T1000 (cell line): ENCODE data around the gene KY.

Experiments used
- DNase-seq: peaks from one replicate; lab custom pipeline; 2025; ENCODE audit warnings: mixed read lengths; lab: John Stamatoyannopoulos, UW

Gene KY

DNA sequence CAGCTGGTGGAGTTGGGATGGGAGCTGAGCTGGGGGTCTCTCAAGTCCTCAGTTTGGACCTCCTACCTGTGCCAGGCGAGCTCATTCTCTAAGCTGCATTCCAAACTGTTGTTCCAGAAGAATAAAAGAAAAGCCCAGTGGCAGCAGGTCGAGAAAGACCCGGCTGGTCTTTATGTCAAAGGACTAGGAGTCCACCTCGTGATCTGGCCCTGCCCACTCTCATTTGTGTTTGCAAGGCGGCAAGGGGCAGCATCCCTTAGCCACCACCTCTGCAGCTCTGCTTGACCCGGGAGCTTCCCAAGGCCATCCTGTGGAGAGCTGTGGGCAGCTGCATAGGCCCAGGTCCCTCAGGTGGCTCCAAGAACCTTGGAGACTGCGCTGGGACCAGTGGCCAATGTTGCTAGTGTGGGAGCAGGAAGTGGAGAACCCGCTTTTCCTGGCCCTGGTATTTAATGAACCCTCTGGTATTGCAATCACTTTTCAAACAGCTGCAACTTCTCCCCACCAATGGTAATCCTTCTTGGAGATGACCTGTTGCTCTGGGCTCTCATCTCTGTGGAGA, 30.9 kb downstream of the KY start:
- no peak for DNase-seq

- DNase-seq, result no peak
These were observed 31.6 kb downstream of the KY start for GRCh38 chr3:134619301-134619615.

DNA sequence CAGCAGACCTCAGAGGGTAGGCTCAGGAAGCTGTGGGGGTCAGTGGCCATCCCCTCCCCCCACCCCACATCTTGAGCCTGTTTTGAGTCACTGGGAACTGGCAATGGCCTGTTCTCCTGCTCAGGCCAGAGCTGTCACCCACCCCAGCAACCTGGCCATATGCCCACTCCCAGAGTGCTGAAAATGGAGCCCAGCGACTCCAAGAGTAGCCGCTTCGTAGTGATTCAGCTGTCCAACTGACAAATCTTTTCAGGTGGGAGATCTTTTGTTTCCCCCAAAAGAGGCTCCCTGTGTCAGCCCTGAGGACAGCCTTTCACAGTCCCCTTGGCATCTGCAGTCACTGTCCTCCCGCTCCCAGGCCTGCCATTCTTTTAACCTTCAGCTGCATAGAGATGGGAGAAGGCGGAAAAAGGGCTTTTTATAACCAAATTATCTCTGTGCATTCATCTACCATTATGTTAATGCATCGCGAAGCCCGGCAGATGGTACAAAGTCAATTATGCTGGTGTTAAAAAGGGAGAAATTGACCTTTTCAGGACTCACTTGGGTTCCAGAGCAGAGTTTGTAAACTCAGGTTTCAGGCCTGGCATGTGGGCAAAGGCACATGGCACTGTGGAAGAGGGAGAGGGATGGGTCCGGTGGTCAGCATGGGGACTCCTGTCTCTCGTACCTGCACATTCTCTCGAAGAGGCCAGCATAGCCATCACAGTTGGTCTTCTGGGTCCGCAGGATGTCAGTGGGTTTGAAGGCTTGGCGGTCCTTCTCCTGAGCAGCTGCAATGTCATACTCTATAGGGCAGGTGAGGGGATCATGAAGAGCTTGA, 32.1 kb downstream of the KY start:
- DNase-seq, result no peak

DNA sequence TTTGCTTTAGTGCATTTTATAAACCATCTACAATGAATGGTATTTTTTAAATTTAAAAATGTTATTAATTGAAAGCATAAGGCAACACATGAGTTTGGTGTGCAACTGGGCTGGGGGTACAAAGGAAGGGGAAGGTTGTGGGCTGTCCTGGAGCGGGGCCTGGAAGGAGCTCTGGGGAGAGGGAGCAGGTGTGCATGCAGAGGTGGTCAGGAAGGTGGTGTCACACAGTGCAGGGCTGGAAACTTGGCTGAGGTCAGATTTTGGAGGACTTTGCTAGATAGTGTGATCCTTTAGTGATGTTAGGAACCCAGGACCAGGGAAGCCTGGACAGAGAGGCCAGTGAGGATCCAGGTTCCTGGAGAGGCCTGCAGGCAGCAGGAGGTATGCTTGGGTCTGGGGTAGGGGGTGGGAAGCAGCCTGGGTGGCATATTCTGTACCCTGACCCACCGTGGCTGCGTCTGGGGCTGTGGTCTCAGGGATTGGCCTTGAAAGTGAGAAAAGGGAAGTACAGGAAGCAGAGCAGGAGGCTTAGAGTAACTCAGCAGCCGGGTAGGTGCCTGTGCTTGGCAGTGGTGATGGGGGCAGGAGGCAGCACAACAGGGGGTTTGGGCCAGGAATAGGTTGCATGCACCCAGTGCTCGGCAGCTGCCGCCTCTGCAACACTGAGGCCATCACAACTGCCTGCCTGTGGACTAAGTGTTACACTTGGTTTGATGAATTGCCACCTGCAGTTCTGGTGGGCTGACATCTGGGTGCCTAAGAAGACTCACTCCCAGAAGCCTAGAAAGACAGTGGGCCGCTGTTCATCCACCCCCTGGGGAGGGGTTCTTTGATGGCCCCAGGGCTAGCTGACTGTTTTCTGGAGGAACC, 33.0 kb downstream of the KY start:
- no peak for DNase-seq

DNA sequence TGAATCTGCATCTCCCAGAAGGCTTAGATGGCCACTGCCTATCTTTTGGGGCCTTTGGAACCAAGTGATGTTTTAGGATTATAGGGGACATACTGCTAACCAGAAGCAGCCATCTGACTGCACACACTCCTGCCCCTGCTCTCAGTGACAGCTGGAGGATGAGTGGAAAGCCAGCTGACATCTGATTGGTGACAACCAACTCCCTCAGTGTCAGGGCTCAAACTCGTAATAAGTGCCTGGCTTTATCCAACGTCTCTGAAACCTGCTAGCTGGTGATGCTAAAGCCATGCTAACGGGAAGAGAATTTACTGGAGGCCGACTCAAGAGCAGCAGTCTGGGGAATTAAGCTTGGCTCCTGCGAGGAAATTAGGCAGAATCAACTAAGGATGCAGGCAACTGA, 35.1 kb downstream of the KY start:
- DNase-seq, result no peak

GRCh38 chr3:134614955-134615354, 35.9 kb downstream of the KY start:
- no peak for DNase-seq

DNA sequence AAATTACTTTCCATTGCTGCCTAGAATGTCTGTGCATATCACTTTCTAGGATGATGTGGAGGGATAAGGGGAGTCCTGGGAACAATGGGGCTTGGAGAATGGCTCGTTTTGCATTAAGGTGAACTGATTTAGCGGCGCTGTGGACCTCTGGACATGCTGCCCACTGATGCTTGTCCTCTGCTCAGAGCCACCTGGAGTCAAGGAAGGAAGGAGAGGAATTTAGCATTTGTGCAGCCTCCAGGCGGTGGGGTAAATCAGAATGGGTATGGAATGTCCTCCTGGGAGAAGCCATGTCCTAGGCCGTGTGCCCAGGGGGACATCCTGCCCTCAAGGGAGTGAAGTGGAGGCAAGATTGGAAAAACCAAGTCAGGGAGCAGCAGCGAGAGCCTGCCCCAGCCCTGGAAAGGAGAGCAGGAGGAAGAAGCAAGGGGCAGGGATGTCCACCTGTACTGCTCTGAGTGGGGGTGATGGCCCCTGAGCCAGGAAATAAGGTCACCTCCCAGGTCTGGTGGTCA, 37.8 kb downstream of the KY start:
- no peak for DNase-seq

- no peak for DNase-seq
These were observed 39.3 kb downstream of the KY start for GRCh38 chr3:134611516-134611915.

GRCh38 chr3:134610432-134611385, 40.1 kb downstream of the KY start:
- DNase-seq, result no peak

DNA sequence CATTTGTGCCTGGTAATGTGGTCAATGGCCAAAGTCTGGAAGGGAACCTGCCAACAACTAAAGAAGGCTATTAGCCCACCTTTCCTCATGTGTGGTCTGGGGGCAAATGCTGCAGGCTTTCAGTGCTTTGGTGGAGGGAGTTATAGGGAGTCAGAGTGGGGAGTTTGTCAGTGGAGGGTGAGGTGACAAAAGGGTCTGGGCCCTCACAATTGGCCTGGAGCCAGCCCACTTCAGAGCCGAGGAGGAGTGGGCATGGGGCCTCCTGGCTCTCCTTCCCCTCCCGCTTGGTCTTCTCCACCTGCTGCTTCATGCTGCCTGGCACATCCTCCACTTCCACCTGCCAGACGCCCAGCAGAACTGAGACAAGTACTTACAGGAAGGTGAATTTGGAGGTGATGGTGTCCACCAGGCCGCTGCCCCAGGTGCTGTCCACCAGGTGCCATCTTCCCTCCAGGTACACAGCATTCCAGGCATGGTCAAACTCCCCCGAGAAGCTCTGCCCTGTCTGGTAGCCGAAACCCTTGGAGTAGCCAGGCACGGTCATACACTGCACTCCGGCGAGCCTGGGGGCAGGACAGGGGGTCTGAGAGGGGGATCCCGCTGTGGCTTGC, 40.9 kb downstream of the KY start:
- DNase-seq, result no peak

GRCh38 chr3:134608771-134609435, 41.9 kb downstream of the KY start:
- no peak for DNase-seq

DNA sequence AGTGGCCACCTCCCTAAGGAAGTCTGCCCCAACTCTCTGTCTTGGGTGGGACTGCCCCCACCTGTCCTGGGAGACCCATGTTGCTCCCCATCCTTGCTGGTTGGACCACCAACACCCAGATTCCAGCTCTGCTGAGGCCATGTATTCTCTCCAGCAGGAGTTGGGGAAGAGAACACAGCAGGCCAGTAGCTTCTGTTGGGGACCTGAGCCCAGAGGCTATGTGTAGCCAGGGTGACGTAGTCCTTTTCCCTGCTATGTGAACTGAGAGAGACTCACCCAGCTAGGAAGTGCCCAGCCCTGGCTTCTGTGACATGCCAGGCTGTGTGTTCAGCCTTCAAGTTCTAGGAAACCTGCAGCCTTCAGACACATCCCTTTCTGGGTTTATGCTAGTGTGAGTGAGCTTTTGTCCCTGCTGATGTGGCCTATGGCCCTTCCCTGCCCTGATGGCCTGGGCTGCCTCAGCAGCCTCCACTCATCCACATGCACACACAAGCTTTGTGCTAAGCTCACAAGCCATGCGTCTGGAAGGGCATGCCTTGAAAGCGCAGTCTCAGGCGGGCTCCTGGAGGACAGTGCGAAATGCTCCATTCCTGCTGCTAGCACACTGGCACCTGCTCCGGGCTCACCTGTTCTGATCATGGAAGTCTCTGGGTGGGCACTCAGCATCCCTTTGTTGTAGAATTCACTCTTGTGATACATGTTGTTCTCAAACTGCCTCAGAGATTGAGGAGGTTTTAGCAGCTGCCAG, 42.6 kb downstream of the KY start:
- DNase-seq, result no peak

GRCh38 chr3:134607054-134608022, 43.5 kb downstream of the KY start:
- DNase-seq, result no peak

DNA sequence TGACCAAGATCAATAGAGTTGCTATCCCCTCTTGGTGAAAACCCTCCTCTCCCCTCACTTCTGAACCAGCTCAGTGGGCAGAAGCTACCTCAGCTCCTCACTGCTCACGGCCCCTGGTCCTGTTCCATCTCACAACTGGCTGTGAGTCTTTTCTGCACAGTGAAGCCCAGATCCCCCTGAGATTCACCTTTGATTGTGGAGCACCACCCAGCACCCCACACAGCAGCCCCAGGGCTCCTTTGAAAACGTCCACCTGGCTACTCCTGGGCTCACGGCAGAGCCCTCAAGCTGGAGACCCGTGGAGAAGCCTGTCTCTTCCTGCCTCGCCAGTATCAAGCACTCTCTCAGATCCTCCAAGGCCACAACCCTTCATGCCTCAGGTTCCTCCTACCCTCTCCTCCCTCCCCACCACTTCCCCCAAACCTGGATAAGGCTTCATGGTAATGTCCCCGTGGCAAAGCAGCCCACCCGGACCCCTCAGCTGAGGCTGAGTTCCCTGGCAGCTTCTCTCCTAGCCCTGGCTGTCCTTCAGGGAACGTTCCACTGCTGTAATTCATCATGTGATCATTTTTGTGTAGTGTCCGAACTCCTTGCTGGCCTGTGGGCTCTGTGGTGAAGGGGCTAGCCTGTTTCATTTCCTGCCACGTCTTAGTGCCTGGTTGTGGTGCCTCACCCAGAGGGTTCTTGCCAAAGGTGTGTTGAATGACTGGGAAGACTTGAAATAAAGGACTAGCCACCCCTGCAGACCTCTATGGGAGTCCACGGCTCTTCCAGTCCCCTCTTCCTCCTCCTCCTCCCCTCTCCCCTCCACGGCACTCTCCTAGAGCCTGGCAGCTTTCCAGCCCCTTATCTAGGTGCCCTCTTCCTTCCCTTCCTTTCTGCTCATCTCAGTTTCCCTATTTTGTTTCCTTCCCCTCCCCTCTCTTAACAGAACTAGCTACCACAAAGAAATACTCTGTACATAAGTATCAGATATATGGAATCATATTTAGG, 44.5 kb downstream of the KY start:
- DNase-seq, result no peak

DNA sequence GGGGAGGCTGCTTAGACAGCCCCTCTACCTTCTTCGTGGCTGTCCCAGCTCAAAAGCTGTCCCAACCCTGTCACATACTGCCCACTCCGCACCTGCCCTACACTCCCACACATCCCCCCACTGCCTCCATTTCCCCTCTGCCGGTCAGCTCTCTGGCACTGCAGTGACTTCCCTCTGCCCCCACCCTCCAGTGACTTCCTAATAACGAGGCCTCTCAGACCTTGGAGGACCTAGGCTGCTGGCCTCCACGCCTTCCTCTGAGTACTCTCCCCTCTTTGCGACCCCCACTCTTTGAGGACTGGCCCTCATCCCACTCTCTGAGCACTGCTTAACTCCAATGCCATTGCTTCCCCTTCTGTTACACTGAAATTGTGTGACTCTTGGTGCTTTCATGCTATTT, 45.3 kb downstream of the KY start:
- DNase-seq, result no peak

DNA sequence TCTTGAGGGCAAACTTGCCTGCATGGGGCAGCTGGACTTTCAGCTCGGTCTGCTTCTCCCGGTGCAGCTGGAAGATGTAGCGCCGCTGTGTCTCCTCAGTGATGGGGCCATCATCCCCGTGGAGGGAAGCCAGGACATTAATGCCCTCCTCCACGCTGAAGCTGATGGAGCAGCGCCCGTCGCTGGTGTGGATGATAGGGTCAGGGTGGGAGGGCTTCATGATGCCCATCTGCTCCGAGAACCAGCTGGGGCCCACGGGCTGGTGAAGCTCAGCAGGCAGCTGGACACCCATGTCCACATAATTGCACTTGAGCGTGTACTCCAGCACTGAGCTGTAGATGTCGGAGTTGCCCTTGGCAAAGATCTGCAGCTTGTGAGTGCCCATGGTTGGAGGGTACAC, 46.9 kb downstream of the KY start:
- DNase-seq, result no peak

DNA sequence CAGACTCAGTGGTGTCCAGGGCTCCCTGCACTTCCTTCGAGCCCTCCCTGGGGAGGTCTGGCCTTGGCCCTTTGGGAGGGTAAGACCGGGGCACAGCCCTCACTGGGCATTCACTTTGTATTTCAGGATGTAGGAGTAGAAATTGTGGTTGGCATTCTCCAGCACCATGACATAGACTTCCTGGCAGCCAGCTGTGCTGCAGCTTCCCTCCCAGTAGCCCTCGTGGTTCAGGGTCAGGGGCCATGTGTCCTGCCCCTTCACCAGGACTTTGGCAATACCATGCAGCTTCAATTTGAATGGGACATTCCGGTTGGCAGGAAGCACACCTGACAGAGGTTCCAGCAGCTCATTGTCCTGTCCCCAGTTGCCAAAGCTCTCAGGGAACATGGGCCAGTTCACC, 47.3 kb downstream of the KY start:
- no peak for DNase-seq

DNA sequence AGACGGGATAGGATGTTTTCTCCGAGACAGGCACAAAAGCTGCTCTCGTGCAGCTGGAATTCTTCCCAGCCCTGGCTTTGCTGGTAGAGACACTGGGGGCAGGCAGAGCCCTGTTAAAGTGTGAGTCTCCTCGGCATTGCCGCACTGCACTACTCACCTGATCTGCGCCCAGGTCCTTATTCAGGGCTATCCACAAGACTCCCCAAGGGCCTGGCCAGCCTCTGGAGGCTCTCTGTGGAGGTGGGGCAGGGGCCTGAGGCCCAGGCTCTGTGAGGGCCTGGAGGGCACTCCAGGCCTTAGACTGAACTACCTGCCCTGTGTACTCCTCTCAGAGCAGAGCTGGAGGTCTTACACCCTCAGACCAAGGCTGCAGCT, 48.4 kb downstream of the KY start:
- DNase-seq, result no peak
